ENCODE results near the gene NLRP9. TPM values are rescaled to one million over a fixed set of nuclear protein-coding genes. Genes with fewer than 3 reads are reported as not detected.

The NLRP9 gene
- total RNA-seq, 1 experiment from 2014 or later = not detected

DNA sequence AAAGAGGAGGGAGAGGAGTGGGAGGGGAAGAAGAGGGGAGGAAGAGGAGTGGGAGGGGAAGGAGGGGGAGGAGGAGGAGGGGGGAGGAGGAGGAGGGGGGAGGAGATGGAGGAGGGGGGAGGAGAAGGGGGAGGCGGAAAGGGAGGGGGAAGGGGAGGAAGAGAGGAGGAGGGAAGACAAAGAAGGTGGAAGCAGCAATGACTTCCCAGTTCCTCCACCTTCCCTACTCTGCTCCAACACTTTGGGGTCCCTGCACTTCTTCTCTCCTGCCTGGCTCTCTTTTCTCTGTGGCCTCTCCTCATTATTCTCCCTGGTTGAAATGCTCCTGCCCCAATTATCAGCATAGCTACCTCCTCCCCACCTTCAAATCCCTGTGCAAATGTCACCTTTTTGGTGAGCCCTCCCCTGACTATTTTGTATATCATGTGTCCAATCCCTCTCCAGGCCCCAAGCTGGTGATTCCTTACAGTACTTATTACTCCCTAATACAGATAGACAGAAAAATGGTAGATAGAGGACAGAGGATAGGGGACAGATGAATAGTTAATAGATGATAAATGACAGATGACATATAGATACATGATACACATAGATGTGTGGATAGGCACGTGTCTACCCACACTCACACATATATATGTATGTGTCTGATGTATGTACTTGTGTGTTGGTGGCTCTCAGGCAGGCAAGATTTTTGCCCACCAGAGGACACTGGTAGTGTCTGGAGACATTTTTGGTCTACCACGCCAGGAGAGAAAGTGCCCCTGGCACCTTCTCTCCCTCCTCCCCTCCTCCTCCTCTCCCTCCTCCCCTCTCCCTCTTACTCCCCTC lies 25.2 kb downstream of the NLRP9 start (continued):
- TF ChIP-seq, protein P1, sequence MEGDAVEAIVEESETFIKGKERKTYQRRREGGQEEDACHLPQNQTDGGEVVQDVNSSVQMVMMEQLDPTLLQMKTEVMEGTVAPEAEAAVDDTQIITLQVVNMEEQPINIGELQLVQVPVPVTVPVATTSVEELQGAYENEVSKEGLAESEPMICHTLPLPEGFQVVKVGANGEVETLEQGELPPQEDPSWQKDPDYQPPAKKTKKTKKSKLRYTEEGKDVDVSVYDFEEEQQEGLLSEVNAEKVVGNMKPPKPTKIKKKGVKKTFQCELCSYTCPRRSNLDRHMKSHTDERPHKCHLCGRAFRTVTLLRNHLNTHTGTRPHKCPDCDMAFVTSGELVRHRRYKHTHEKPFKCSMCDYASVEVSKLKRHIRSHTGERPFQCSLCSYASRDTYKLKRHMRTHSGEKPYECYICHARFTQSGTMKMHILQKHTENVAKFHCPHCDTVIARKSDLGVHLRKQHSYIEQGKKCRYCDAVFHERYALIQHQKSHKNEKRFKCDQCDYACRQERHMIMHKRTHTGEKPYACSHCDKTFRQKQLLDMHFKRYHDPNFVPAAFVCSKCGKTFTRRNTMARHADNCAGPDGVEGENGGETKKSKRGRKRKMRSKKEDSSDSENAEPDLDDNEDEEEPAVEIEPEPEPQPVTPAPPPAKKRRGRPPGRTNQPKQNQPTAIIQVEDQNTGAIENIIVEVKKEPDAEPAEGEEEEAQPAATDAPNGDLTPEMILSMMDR (IDR thresholded peaks at IDR 0.05 in 2 of 3, conservative IDR thresholded peaks at IDR 0.05 in 1 of 3; ENCODE audit: borderline replicate concordance in 1 of 3, insufficient read depth in 1 of 3, low read depth in 2 of 3, low read length in 2 of 3) = no peak

DNA sequence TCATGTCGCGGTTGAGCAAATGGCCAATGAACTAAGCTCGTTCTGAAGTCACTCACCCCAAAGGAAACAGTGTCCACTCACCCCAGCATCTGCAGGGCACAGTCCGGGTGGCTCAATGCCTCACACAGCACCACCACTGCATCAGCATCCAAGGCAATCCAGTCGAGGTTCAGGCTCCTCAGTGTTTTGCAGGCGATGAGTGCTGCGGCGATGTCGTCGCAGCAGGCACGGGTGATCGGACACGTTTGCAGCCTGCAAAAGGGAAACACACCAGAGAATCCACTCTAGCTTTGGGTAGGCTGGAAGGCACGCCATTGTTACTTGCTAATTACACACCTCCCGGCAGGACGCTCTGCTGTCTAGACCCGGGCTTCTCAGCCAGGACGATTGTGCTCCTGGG lies 26.5 kb downstream of the NLRP9 start:
- Histone ChIP-seq H2AFZ (ENCODE audit: low read depth, low read length, poor library complexity, severe bottlenecking) (no peak overlapping the region), H3K4me1 (ENCODE audit: control insufficient read depth in 1 of 2, insufficient read depth in 2 of 2, low read length in 2 of 2) (no peaks in the 10 kb centered on the region), H3K36me3 (ENCODE audit: control insufficient read depth in 1 of 2, insufficient read depth in 2 of 2, low read length in 2 of 2) (no peaks in the 10 kb centered on the region), H3K9me3 (ENCODE audit: control insufficient read depth in 1 of 2, insufficient read depth in 1 of 2, low read depth in 1 of 2, low read length in 2 of 2) (no peaks in the 10 kb centered on the region), H4K20me1 (ENCODE audit: insufficient read depth) (no peaks in the 10 kb centered on the region), H3K27ac (ENCODE audit: low read depth, low read length) (no peak overlapping the region), H3K79me2 (ENCODE audit: insufficient read depth, low read length) (no peaks in the 10 kb centered on the region), H3K27me3 (ENCODE audit: insufficient read depth, low read length) (peaks cover 10% of the 10 kb centered on the region; the same call in 1 of the 2 replicates), H3K9me2 (ENCODE audit: insufficient read depth) (no peaks in the 10 kb centered on the region), H3K4me2 (ENCODE audit: low read length) (no peak overlapping the region), H3K4me3 (replicated peaks in 1 of 2; ENCODE audit: low read depth in 1 of 2, low read length in 2 of 2) (no peak overlapping the region), H3K9ac (ENCODE audit: low read length) (no peak overlapping the region)
- BruUV-seq (replicated peaks) = no TSS peak
- ChIA-PET CTCF (no interaction called here), RAD21 (ENCODE audit: low non-redundant PET in 1 of 2, low total read pairs in 2 of 2, uncharacterized antibody in 2 of 2, unreplicated experiment in 2 of 2) (no interaction called here), POLR2A (no interaction called here)
- intact Hi-C loops (cut with micrococcal nuclease) = no loop called here
- DNase-seq (ENCODE audit: low read depth, low spot score) = no peak
- ATAC-seq = no peak
- no peak for TF ChIP-seq EZH2 (IDR thresholded peaks at IDR 0.05)
- TF ChIP-seq, protein P2, sequence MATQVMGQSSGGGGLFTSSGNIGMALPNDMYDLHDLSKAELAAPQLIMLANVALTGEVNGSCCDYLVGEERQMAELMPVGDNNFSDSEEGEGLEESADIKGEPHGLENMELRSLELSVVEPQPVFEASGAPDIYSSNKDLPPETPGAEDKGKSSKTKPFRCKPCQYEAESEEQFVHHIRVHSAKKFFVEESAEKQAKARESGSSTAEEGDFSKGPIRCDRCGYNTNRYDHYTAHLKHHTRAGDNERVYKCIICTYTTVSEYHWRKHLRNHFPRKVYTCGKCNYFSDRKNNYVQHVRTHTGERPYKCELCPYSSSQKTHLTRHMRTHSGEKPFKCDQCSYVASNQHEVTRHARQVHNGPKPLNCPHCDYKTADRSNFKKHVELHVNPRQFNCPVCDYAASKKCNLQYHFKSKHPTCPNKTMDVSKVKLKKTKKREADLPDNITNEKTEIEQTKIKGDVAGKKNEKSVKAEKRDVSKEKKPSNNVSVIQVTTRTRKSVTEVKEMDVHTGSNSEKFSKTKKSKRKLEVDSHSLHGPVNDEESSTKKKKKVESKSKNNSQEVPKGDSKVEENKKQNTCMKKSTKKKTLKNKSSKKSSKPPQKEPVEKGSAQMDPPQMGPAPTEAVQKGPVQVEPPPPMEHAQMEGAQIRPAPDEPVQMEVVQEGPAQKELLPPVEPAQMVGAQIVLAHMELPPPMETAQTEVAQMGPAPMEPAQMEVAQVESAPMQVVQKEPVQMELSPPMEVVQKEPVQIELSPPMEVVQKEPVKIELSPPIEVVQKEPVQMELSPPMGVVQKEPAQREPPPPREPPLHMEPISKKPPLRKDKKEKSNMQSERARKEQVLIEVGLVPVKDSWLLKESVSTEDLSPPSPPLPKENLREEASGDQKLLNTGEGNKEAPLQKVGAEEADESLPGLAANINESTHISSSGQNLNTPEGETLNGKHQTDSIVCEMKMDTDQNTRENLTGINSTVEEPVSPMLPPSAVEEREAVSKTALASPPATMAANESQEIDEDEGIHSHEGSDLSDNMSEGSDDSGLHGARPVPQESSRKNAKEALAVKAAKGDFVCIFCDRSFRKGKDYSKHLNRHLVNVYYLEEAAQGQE (IDR thresholded peaks at IDR 0.05; ENCODE audit: low read depth) = no peak
- no peak for TF ChIP-seq SP1 (IDR thresholded peaks at IDR 0.05; ENCODE audit: low read depth)
- TF ChIP-seq CEBPB (IDR thresholded peaks at IDR 0.05; ENCODE audit: low read depth) = no peak
- TF ChIP-seq EGR1 (IDR thresholded peaks at IDR 0.05; ENCODE audit: low read depth) = no peak
- TF ChIP-seq SRF (IDR thresholded peaks at IDR 0.05; ENCODE audit: low read depth) = no peak
- no peak for TF ChIP-seq YY1 (IDR thresholded peaks at IDR 0.05; ENCODE audit: extremely low read depth, insufficient replicate concordance, low read depth, low read length)
- TF ChIP-seq ZFX (IDR thresholded peaks at IDR 0.05) = no peak
- no peak for TF ChIP-seq JUND (IDR thresholded peaks at IDR 0.05)
- TF ChIP-seq, protein P1 (IDR thresholded peaks at IDR 0.05 in 2 of 3, conservative IDR thresholded peaks at IDR 0.05 in 1 of 3; ENCODE audit: borderline replicate concordance in 1 of 3, insufficient read depth in 1 of 3, low read depth in 2 of 3, low read length in 2 of 3) = no peak
- TF ChIP-seq EZH2phosphoT487 (IDR thresholded peaks at IDR 0.05; ENCODE audit: borderline replicate concordance) = no peak
- TF ChIP-seq POLR2AphosphoS5 (IDR thresholded peaks at IDR 0.05; ENCODE audit: low read depth, low read length) = no peak
- TF ChIP-seq TCF7L2 (IDR thresholded peaks at IDR 0.05; ENCODE audit: borderline replicate concordance, extremely low read depth, insufficient read depth, insufficient read length) = no peak
- no peak for TF ChIP-seq SIN3A (IDR thresholded peaks at IDR 0.05; ENCODE audit: low read depth)
